Dendritic cell treated with granulocyte-macrophage colony-stimulating factor and Interleukin-4, amounts not matched to agents 40 ng/mL and 50 ng/mL, for 4 days (primary cell): ENCODE measurements around the gene TNIK.

Experiments
- H3K27ac Mint-ChIP-seq: one replicate; pipeline ENCODE4 v1.8.0; 2022; ENCODE audit warnings: mild to moderate bottlenecking, mixed read lengths
- H3K27me3 Mint-ChIP-seq: one replicate; pipeline ENCODE4 v1.8.0; 2022; ENCODE audit warnings: mild to moderate bottlenecking, mixed read lengths
- H3K36me3 Mint-ChIP-seq: one replicate; pipeline ENCODE4 v1.8.0; 2022; ENCODE audit warnings: low read depth, mixed read lengths
- H3K4me1 Mint-ChIP-seq: one replicate; pipeline ENCODE4 v1.8.0; 2022; ENCODE audit warnings: low read depth, mixed read lengths
- H3K4me3 Mint-ChIP-seq: one replicate; pipeline ENCODE4 v1.8.0; 2022; ENCODE audit warnings: mild to moderate bottlenecking, moderate library complexity, mixed read lengths
- H3K9me3 Mint-ChIP-seq: one replicate; pipeline ENCODE4 v1.8.0; 2022; ENCODE audit warnings: mixed read lengths
- intact Hi-C: fragments of 100-400 bp; cut with micrococcal nuclease; formaldehyde crosslinking; loops from one replicate; pipeline ENCODE4 v1.15.0; 2022

TNIK gene

DNA sequence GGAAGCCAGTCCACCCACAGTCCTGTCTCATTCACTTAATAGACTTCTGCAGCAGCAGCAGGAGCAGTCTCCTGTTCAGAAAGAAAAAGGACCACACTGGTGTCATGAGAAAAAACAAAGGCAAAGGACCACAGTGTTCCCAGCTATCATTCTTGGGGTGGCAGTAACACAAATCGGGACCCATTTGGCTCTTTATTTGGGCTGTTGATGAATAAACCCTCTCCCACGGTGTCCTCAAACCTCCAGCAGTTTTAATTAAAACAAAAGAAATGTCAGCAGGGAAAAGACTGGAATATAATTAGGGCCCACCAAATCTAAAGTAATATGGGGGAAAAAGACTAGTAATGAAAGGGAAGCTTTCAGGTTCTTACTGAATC is 223.2 kb downstream of the TNIK start:
- Mint-ChIP-seq H3K9me3 (no peaks in the 10 kb centered on the region), H3K27me3 (no peaks in the 10 kb centered on the region), H3K4me1 (no peaks in the 10 kb centered on the region), H3K4me3 (no peak overlapping the region), H3K27ac (no peak overlapping the region), H3K36me3 (no peaks in the 10 kb centered on the region)
- intact Hi-C loops: no loop called here

DNA sequence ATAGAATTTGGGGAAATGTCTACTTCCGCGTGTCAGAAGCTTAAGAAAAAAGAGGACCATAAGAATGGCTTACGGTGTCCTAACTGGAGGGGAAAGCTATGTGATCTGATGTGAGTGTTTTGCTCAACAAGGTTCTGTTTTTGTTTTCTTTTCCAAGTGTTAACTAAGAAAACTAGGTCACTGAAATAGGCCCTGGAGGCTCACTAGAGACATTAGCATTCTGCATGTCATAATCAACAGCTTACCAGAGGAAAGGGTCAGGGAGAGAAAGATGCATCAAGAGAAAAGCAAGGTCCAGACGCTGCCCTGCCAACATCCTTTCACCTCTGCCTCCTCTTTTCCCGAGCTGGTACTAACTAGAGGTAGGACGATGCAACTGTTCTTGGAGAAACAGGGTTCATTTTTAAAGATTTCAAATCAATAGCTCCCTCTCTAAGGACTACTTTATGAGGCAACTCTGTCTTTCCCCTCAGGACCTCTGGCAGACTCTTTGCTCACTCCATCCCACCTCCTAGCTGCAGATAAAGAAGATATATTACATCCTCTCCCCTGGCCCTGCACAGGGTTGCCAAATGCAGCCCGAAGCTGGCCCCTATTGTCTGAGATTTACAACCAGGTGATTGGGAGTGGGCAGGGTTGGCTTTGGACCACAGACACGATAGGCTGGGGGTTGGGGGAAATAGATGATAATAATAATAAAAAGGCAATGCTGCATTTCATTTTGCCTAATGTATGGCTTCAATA is 223.8 kb downstream of the TNIK start:
- H3K4me3 Mint-ChIP-seq: no peak overlapping the region
- H3K27me3 Mint-ChIP-seq: no peaks in the 10 kb centered on the region
- H3K36me3 Mint-ChIP-seq: no peaks in the 10 kb centered on the region
- no peaks in the 10 kb centered on the region for H3K9me3 Mint-ChIP-seq
- no peak overlapping the region for H3K27ac Mint-ChIP-seq
- no peaks in the 10 kb centered on the region for H3K4me1 Mint-ChIP-seq
- intact Hi-C loops: no loop called here

DNA sequence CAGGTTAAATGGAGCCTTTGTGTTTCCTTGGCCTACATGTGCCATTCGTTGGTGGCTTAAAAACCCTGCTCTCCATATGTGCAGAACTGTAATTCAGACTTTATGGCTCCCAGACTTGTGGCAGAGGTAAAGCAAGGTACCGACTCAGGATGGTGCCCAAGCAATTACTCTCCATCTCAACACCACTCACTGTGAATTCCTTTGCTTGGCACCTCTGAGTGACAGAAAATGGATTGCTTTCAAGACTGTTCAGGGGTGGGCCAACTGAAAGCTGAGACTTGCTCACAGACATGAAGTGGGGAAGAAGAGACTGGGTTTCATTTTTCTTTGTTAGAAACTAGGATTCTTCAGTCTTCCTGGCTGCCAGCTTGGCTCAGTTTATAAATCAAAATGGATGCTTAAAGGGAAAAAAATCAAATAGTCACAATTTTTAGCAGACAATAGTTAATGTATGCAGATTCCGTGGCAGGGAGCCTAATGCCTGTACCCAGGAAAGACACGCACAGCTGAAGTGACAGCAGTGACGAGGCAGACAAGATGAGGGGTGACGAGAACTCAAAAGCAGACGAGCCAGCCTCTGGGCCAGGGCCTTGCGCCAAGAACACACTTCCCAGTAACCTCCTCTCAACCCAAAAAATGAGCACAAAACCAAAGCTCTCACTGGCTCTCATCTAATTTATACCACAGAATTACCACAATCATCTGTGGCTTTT is 225.8 kb downstream of the TNIK start:
- no peaks in the 10 kb centered on the region for H3K4me1 Mint-ChIP-seq
- H3K4me3 Mint-ChIP-seq: no peak overlapping the region
- no peaks in the 10 kb centered on the region for H3K36me3 Mint-ChIP-seq
- intact Hi-C loops: no loop called here
- H3K9me3 Mint-ChIP-seq: no peaks in the 10 kb centered on the region
- H3K27me3 Mint-ChIP-seq: no peaks in the 10 kb centered on the region
- no peak overlapping the region for H3K27ac Mint-ChIP-seq

DNA sequence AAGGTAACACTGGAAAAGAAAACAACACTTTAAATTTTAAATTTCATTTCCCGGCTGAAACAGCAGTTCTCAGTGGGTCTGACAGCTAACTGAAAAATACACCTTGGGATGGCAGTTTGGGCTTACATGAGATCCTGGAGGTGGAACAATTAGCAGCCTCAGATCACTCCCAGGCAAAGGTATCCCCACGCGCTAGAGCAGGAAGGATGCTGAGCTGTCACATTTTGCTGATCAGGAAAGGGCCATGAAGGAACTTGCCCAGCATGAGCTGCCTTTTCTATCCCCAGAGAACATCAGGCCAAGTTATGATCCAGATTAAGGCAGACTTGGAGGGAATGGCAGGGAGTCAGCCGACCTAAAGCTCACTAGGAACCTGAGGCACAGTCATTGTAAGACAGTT is 228.8 kb downstream of the TNIK start:
- Mint-ChIP-seq H3K36me3 (no peaks in the 10 kb centered on the region), H3K4me1 (no peaks in the 10 kb centered on the region), H3K4me3 (no peak overlapping the region), H3K27ac (no peak overlapping the region), H3K9me3 (peaks cover 2% of the 10 kb centered on the region), H3K27me3 (no peaks in the 10 kb centered on the region)
- intact Hi-C loops: no loop called here

DNA sequence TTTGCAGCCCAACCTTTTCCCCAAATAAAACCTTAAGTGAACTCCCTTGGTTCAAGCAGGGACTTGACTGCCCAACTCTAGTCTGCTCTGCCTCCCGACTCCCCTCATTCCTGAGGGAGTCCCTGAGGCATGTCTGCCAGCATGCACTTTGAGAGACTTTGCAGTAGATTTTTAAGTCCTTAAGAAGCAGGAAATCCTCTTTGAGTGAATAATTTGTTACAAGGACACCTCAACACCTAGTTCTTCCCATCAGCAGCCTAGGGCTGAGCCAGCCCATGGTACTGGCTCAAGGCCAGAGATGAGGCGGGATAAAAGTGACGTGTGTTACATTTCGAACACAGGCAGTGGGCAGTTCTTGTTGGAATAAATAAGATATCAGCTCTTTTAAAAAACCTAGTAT is 229.3 kb downstream of the TNIK start:
- Mint-ChIP-seq H3K4me1 (no peaks in the 10 kb centered on the region), H3K4me3 (no peak overlapping the region), H3K27ac (no peak overlapping the region), H3K36me3 (no peaks in the 10 kb centered on the region), H3K9me3 (peaks cover 7% of the 10 kb centered on the region), H3K27me3 (no peaks in the 10 kb centered on the region)
- intact Hi-C loops: no loop called here

DNA sequence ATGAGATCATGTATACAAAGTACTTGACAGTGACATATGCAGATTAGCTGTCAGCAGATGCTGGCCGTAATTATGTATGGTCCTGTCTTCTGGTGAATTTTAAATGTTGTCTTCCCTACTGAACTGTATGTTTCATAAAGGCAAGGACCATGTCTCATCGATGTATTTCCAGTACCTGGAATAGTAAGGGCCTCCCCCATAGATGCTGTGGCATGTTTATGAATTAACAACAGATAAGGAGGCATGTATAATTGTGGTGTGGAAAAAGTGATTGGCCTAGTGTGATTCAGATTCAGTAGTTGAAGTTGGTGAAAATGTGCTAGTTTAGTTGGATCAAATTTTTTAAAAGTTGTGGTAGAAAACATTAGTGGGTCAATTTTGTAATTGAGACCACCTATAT is 231.0 kb downstream of the TNIK start:
- Mint-ChIP-seq H3K4me3 (no peak overlapping the region), H3K9me3 (peaks cover 11% of the 10 kb centered on the region), H3K4me1 (no peaks in the 10 kb centered on the region), H3K27ac (no peak overlapping the region), H3K27me3 (no peaks in the 10 kb centered on the region), H3K36me3 (no peaks in the 10 kb centered on the region)
- intact Hi-C loops: no loop called here

DNA sequence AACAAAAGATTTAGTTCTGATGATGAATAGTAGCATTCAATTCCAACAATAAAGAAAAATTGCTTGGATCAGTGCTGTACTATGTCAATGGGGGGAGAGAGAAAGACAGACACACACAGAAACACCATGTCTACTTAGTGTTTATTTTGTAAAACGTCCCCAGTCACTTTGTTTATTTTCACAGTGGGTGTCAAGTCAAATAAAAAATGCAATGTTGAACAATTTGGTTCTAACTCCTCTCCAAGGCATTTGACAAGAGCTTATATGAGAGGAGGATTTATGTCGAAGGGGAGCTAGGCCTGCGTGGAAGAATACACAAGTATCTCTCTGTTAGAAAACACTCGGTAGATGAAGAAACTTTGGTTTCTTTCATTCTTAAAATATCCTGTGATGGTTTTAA is 232.0 kb downstream of the TNIK start:
- H3K27me3 Mint-ChIP-seq: no peaks in the 10 kb centered on the region
- H3K27ac Mint-ChIP-seq: no peak overlapping the region
- H3K4me3 Mint-ChIP-seq: no peak overlapping the region
- intact Hi-C loops: no loop called here
- H3K4me1 Mint-ChIP-seq: no peaks in the 10 kb centered on the region
- no peaks in the 10 kb centered on the region for H3K36me3 Mint-ChIP-seq
- peaks cover 11% of the 10 kb centered on the region for H3K9me3 Mint-ChIP-seq

DNA sequence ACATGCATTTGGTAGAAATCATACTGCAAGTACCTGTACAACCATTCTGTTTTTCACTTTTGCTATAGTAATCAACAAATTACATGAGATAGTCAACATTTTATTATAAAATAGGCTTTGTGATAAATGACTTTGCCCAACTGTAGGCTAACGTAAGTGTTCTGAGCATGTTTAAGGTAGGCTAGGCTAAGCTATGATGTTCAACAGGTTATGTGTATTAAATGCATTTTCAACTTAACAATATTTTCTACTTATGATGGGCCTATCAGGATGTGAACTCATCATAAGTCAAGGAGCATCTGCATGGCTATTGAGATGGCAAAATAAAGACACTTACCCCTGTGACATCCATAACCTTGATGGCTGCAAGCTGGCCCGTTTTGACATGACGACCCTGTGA is 232.4 kb downstream of the TNIK start:
- intact Hi-C loops: no loop called here
- no peaks in the 10 kb centered on the region for H3K36me3 Mint-ChIP-seq
- H3K27me3 Mint-ChIP-seq: no peaks in the 10 kb centered on the region
- no peaks in the 10 kb centered on the region for H3K4me1 Mint-ChIP-seq
- H3K4me3 Mint-ChIP-seq: no peak overlapping the region
- H3K27ac Mint-ChIP-seq: no peak overlapping the region
- H3K9me3 Mint-ChIP-seq: peaks cover 11% of the 10 kb centered on the region

DNA sequence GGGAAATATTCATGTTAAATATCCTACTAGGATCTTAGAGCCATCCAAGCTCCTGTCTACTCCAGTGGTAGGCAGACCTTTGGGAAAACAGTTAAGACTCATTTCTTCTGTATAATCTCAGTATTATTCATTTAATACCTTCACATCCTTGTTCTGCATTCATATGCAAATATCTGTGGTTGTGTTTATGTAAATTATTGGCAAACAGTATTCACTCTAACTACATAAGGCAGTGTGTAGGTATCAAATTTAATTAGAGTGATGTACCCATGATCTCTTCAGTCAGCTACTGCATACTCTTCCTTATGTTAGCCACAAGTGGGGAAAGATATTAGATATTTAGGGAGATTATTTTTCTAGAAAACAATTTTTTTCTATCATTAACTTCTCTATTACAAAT is 232.8 kb downstream of the TNIK start:
- no peaks in the 10 kb centered on the region for H3K4me1 Mint-ChIP-seq
- H3K27me3 Mint-ChIP-seq: no peaks in the 10 kb centered on the region
- peaks cover 11% of the 10 kb centered on the region for H3K9me3 Mint-ChIP-seq
- intact Hi-C loops: no loop called here
- H3K27ac Mint-ChIP-seq: no peak overlapping the region
- no peaks in the 10 kb centered on the region for H3K36me3 Mint-ChIP-seq
- H3K4me3 Mint-ChIP-seq: no peak overlapping the region

DNA sequence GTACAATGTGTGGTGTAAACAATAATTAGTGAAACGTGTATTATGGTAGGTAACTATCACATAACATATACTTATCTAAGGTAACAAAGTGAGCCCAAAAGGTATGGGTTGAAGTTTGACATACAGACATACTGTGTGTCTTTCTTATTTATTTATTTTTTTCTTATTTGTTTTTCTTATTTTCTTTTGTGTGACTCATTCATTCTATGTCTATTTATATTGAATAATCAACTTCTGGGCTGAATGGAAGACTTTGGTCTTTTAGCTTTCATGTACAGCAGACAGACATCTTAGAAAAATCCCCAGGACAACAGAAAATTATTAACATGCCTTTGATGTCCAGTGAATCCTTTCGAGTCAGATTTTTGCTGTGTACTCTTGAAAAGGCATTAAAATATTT is 233.4 kb downstream of the TNIK start:
- no peak overlapping the region for H3K27ac Mint-ChIP-seq
- peaks cover 11% of the 10 kb centered on the region for H3K9me3 Mint-ChIP-seq
- no peaks in the 10 kb centered on the region for H3K36me3 Mint-ChIP-seq
- intact Hi-C loops: no loop called here
- no peak overlapping the region for H3K4me3 Mint-ChIP-seq
- H3K27me3 Mint-ChIP-seq: no peaks in the 10 kb centered on the region
- no peaks in the 10 kb centered on the region for H3K4me1 Mint-ChIP-seq

DNA sequence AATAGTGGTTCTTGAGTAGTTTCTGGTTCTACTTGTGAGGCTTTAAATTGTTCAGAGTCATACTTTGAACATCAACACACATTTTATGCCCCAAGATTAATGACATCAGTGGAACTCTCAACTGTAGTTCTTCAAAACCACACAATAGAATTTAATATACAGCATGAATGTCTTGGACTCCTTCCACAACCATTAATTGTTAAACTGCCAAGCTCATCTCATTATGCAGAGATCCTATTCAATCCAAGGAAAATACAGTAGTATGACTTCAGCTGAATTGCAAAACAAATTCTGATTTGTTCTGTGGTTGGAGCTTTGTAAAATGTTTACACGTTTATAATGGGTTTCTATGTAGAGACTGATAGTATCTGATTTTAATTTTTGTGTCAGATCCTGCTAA is 234.5 kb downstream of the TNIK start:
- no peak overlapping the region for H3K4me3 Mint-ChIP-seq
- H3K27ac Mint-ChIP-seq: no peak overlapping the region
- H3K36me3 Mint-ChIP-seq: no peaks in the 10 kb centered on the region
- H3K27me3 Mint-ChIP-seq: no peaks in the 10 kb centered on the region
- H3K4me1 Mint-ChIP-seq: no peaks in the 10 kb centered on the region
- peaks cover 11% of the 10 kb centered on the region for H3K9me3 Mint-ChIP-seq
- intact Hi-C loops: no loop called here

DNA sequence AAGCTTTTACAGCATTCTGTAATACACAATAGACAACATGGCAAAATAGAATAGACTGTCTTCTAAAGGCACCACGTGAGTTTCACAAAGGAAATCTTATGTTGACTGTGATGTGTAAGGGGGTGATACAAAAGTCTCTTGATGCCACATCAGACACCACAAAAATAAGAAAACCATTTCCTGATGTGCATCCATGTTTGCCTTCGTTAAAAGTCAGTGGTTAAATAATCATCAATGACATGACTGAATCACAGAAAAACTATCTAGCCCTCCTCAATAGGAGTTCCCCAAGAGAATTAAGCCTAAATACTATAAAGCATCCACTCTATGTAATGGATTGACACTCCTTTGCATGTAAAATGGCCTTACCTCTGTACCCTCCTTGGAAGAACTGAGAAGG is 235.0 kb downstream of the TNIK start:
- intact Hi-C loops: no loop called here
- H3K9me3 Mint-ChIP-seq: peaks cover 11% of the 10 kb centered on the region
- no peaks in the 10 kb centered on the region for H3K27me3 Mint-ChIP-seq
- no peaks in the 10 kb centered on the region for H3K36me3 Mint-ChIP-seq
- H3K27ac Mint-ChIP-seq: no peak overlapping the region
- no peak overlapping the region for H3K4me3 Mint-ChIP-seq
- no peaks in the 10 kb centered on the region for H3K4me1 Mint-ChIP-seq

DNA sequence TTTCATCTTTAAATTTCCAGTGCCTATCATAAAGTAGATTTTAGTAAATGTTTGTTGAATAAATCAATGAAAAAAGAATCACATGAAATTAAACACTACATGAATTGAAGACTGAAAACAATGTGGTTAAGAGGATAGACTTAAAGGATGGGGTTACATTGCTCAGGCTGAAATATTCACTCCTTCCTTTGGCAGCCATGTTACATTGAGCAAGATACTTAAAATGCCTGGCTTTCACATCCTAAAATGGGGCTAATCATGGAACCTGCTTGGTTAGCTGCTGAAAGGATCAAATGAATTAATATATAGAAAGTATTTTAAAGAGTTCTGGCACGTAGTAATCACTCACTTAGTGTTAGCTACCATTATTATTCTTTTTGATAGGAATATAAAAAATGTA is 236.8 kb downstream of the TNIK start:
- intact Hi-C loops: no loop called here
- Mint-ChIP-seq H3K4me1 (no peaks in the 10 kb centered on the region), H3K9me3 (peaks cover 11% of the 10 kb centered on the region), H3K4me3 (no peak overlapping the region), H3K27me3 (no peaks in the 10 kb centered on the region), H3K36me3 (no peaks in the 10 kb centered on the region), H3K27ac (no peak overlapping the region)

DNA sequence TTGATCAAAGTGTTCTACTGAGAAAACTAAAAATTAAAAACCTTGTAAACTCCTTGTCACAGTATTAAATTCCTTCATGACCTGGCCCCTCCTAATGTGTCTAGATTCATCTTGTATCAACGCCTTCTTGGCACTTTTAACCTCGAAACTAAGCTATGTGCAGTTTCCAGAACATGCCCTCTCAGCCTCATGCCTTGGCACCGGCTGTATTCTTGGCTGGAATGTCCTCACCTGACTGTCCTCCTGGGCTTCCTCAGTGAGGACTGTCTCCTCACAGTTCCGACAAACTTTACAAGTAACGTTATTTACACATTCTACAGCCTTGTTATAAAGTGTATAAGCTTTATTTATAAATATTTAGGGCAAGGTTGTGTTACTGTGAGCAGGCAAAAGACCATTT is 237.2 kb downstream of the TNIK start:
- peaks cover 11% of the 10 kb centered on the region for H3K9me3 Mint-ChIP-seq
- H3K4me1 Mint-ChIP-seq: no peaks in the 10 kb centered on the region
- H3K27ac Mint-ChIP-seq: no peak overlapping the region
- no peaks in the 10 kb centered on the region for H3K36me3 Mint-ChIP-seq
- H3K4me3 Mint-ChIP-seq: no peak overlapping the region
- H3K27me3 Mint-ChIP-seq: no peaks in the 10 kb centered on the region
- intact Hi-C loops: no loop called here

DNA sequence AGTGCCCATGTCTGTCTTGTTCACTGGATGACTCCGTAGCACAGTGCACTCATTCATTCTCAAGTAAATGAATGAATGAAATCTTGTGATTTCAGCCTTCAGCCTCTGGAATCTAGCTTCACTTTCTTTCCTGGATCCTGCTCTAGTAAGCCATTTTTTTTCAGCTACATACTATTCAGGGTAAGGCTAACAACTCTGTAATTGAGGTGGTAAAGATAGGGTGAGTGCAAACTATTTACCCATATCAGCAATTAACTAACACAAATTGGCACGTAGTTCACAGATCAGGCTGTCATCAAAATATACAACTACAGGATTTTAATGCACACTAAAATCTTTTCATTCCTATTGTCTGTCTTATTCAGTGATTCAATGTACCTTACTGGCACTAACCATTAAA is 238.6 kb downstream of the TNIK start:
- no peak overlapping the region for H3K27ac Mint-ChIP-seq
- H3K4me1 Mint-ChIP-seq: no peaks in the 10 kb centered on the region
- no peaks in the 10 kb centered on the region for H3K36me3 Mint-ChIP-seq
- no peak overlapping the region for H3K4me3 Mint-ChIP-seq
- intact Hi-C loops: no loop called here
- no peaks in the 10 kb centered on the region for H3K27me3 Mint-ChIP-seq
- H3K9me3 Mint-ChIP-seq: peaks cover 11% of the 10 kb centered on the region
